SK-N-SH (cell line): ENCODE data around the gene APH1B. TPM values are rescaled to one million over a fixed set of nuclear protein-coding genes. Genes with fewer than 3 reads are reported as not detected.

Experiments
- CTCF ChIA-PET: fragments of 300-600, 350-600 bp; formaldehyde crosslinking; extraction: SDS; loops from one replicate; lab custom pipeline; 2021; lab: Yijun Ruan, JAX
- POLR2A ChIA-PET: fragments of 350-600 bp; sonication (Branson Sonifier 250); formaldehyde crosslinking; extraction: SDS; loops from one replicate; lab custom pipeline; 2020; ENCODE audit warnings: antibody characterized with exemption, inconsistent platforms; lab: Yijun Ruan, JAX
- DNase-seq: peaks from one replicate; pipeline ENCODE4 v3.0.0; 2012
- H2AFZ ChIP-seq: fragments of 200-600 bp; sonication (generic); 2 replicates; pipeline ENCODE4 v1.8.1; 2016; ENCODE audit warnings: antibody characterized with exemption, mild to moderate bottlenecking, low read depth
- H3F3A ChIP-seq: fragments of 200-600 bp; sonication (generic); replicated peaks from 2 replicates; pipeline ENCODE3; 2016; ENCODE audit warnings: antibody characterized with exemption, mild to moderate bottlenecking; ENCODE audit not compliant: insufficient read depth
- H3K27ac ChIP-seq, 2 experiments: fragments of 200-500 bp in 1 of 2; fragments of 200-600 bp in 1 of 2; sonication (Bioruptor generic) in 1 of 2; sonication (generic), shearing (Covaris generic) in 1 of 2; 2 replicates each; pipeline versions ENCODE4 v1.5.1 to v1.6.1; 2014 to 2016; ENCODE audit warnings: low read depth in 2 of 2, inconsistent platforms in 1 of 2, low read length in 1 of 2, mild to moderate bottlenecking in 1 of 2, mixed read lengths in 1 of 2
- H3K27me3 ChIP-seq: fragments of 200-600 bp; sonication (generic), shearing (Covaris generic); 2 replicates; pipeline ENCODE4 v1.6.1; 2016; ENCODE audit warnings: mixed run types; ENCODE audit not compliant: insufficient read depth
- H3K36me3 ChIP-seq, 2 experiments: fragments of 200-500 bp in 1 of 2; fragments of 200-600 bp in 1 of 2; sonication (Bioruptor generic) in 1 of 2; sonication (generic) in 1 of 2; replicated peaks in 1 of 2; 2 replicates each; pipeline versions ENCODE3 to v1.5.1; 2014 to 2016; ENCODE audit warnings: low read length in 1 of 2, mild to moderate bottlenecking in 1 of 2; ENCODE audit not compliant: insufficient read depth in 2 of 2, control insufficient read depth in 1 of 2
- H3K4me1 ChIP-seq, 2 experiments: fragments of 200-500 bp in 1 of 2; fragments of 200-600 bp in 1 of 2; sonication (Bioruptor generic) in 1 of 2; sonication (generic), shearing (Covaris generic) in 1 of 2; 2 replicates each; pipeline versions ENCODE4 v1.5.1 to v1.6.1; 2014 to 2016; ENCODE audit warnings: low read depth in 1 of 2, low read length in 1 of 2, mixed run types in 1 of 2; ENCODE audit not compliant: insufficient read depth in 2 of 2, control insufficient read depth in 1 of 2
- H3K4me2 ChIP-seq: fragments of 200-600 bp; sonication (generic), shearing (Covaris generic); 2 replicates; pipeline ENCODE4 v1.6.1; 2017; ENCODE audit warnings: mixed run types
- H3K4me3 ChIP-seq, 2 experiments: fragments of 200-500 bp in 1 of 2; fragments of 200-600 bp in 1 of 2; sonication (Bioruptor generic) in 1 of 2; sonication (generic), shearing (Covaris generic) in 1 of 2; 2 replicates each; pipeline versions ENCODE4 v1.5.1 to v1.8.1; 2014 to 2016; ENCODE audit warnings: low read depth in 2 of 2, inconsistent platforms in 1 of 2, low read length in 1 of 2, mild to moderate bottlenecking in 1 of 2, mixed read lengths in 1 of 2, moderate library complexity in 1 of 2
- H3K79me2 ChIP-seq: fragments of 200-600 bp; sonication (generic); 2 replicates; pipeline ENCODE4 v1.8.1; 2017; ENCODE audit warnings: mild to moderate bottlenecking; ENCODE audit not compliant: insufficient read depth
- H3K9ac ChIP-seq: fragments of 200-600 bp; sonication (generic); 2 replicates; pipeline ENCODE4 v1.6.1; 2017; ENCODE audit warnings: mixed run types
- H3K9me2 ChIP-seq: fragments of 200-600 bp; sonication (generic); 2 replicates; pipeline ENCODE4 v1.6.1; 2017; ENCODE audit warnings: mixed run types
- H3K9me3 ChIP-seq: fragments of 200-600 bp; sonication (generic); 2 replicates; pipeline ENCODE4 v1.6.1; 2017; ENCODE audit warnings: mixed run types, mild to moderate bottlenecking, moderate library complexity
- H4K20me1 ChIP-seq: fragments of 200-600 bp; sonication (generic); 2 replicates; pipeline ENCODE4 v1.6.1; 2017; ENCODE audit warnings: mild to moderate bottlenecking, mixed run types; ENCODE audit not compliant: insufficient read depth
- FOSL2 ChIP-seq: IDR thresholded peaks from 2 replicates; pipeline ENCODE4 v1.4.0; 2012; ENCODE audit warnings: low read depth, mild to moderate bottlenecking, moderate library complexity, borderline replicate concordance
- RCOR1 ChIP-seq: fragments of 150-350 bp; IDR thresholded peaks from 2 replicates; pipeline ENCODE4 v1.6.1; 2017; ENCODE audit warnings: antibody characterized with exemption, low read length
- WGBS: methylation state at CpG from one replicate; pipeline ENCODE4 v1.1.6; 2017; ENCODE audit warnings: low lambda C conversion rate; 5-methylcytosine and 5-hydroxymethylcytosine counted together
- polyA plus RNA-seq, 3 experiments: library from polyadenylated mRNA; depleted of rRNA; stranded (reverse); fragments of >200 nt; gene quantifications; 2 replicates each; pipeline ENCODE4 v1.2.3, GENCODE V29; 2012
- TF ChIP-seq, protein P1 (sequence below): fragments of 150-350 bp; IDR thresholded peaks from 2 replicates; pipeline ENCODE4 v1.6.1; 2016; ENCODE audit warnings: mild to moderate bottlenecking, low read depth, low read length
- TF ChIP-seq, protein P2 (sequence below): IDR thresholded peaks from 2 replicates; pipeline ENCODE4 v1.4.0; 2012; ENCODE audit warnings: low read depth
- TF ChIP-seq, protein P3 (sequence below): fragments of 200-600 bp; sonication (generic); IDR thresholded peaks from 2 replicates; pipeline ENCODE4 v1.6.1; 2017; ENCODE audit warnings: antibody characterized with exemption, mild to moderate bottlenecking, moderate library complexity
- TF ChIP-seq, protein P4 (sequence below): IDR thresholded peaks from 2 replicates; pipeline ENCODE4 v1.6.1; 2012; ENCODE audit warnings: mild to moderate bottlenecking, low read depth, low read length, moderate library complexity

Gene APH1B
- polyA plus RNA-seq, 1 of the 3 experiments (the other 2 are of a cell fraction), result 7.6 TPM

DNA sequence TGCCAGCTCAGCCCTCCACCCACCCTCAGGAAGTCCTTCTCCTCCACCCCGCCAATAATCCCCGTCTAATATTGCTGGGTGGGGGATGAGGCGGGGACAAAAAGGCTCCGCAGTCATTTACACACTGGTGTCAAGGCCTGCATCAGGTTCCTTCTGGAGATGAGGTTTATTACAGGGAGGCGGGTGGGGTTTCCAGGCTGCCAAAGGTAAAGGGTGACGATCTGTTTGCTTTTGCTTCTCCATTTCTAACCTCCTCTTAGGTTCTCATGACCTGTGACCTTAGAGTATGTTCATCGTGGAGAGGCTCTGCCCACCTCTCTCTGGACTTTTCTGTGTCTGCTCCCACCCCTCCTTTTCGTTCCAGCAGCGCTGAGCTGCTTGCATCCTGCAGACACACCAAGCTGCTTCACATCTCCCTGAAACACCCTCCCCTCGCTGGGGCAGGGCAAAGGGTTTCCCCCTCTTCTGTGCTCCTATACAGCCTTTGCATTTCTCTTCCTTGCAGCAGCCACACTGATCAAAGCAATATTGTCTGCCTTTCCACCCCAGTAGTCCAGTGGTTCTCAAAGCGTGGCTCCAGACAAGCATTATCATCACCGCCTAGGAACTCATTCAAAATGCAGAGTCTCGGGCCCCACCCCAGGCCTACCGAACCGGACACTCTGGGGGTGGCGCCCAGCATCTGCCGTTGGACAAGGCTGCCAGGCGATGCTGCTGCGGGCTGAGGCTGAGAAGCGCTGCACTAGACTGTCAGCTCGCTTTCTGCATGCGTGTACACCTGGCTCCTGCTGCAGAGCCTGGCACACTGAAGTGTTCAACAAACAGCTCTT lies 77.6 kb downstream of the APH1B start (continued):
- TF ChIP-seq, protein P1, sequence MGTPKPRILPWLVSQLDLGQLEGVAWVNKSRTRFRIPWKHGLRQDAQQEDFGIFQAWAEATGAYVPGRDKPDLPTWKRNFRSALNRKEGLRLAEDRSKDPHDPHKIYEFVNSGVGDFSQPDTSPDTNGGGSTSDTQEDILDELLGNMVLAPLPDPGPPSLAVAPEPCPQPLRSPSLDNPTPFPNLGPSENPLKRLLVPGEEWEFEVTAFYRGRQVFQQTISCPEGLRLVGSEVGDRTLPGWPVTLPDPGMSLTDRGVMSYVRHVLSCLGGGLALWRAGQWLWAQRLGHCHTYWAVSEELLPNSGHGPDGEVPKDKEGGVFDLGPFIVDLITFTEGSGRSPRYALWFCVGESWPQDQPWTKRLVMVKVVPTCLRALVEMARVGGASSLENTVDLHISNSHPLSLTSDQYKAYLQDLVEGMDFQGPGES, result no peak

DNA sequence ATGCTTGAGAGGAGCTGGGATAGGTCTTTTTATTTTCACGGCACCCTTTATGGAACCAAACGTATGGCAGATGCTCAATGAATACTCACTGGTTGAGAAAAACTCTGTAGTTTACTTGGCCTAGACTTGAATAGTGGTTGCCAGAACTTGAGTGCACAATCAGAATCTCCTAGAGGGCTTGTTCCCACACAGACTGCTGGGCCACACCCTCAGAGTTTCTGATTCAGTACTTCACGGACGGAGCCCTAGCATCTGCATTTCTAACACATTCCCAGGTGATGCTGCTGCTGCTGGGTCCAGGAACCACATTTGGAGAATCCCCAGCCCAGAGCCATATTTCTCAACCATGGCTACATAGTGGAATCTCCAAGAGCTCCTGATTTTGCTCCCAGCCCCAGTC lies 79.7 kb downstream of the APH1B start:
- DNase-seq, result no peak
- TF ChIP-seq FOSL2, result no peak
- TF ChIP-seq, protein P2, sequence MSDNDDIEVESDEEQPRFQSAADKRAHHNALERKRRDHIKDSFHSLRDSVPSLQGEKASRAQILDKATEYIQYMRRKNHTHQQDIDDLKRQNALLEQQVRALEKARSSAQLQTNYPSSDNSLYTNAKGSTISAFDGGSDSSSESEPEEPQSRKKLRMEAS, result no peak
- TF ChIP-seq, protein P3, sequence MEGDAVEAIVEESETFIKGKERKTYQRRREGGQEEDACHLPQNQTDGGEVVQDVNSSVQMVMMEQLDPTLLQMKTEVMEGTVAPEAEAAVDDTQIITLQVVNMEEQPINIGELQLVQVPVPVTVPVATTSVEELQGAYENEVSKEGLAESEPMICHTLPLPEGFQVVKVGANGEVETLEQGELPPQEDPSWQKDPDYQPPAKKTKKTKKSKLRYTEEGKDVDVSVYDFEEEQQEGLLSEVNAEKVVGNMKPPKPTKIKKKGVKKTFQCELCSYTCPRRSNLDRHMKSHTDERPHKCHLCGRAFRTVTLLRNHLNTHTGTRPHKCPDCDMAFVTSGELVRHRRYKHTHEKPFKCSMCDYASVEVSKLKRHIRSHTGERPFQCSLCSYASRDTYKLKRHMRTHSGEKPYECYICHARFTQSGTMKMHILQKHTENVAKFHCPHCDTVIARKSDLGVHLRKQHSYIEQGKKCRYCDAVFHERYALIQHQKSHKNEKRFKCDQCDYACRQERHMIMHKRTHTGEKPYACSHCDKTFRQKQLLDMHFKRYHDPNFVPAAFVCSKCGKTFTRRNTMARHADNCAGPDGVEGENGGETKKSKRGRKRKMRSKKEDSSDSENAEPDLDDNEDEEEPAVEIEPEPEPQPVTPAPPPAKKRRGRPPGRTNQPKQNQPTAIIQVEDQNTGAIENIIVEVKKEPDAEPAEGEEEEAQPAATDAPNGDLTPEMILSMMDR, result no peak
- TF ChIP-seq, protein P4, sequence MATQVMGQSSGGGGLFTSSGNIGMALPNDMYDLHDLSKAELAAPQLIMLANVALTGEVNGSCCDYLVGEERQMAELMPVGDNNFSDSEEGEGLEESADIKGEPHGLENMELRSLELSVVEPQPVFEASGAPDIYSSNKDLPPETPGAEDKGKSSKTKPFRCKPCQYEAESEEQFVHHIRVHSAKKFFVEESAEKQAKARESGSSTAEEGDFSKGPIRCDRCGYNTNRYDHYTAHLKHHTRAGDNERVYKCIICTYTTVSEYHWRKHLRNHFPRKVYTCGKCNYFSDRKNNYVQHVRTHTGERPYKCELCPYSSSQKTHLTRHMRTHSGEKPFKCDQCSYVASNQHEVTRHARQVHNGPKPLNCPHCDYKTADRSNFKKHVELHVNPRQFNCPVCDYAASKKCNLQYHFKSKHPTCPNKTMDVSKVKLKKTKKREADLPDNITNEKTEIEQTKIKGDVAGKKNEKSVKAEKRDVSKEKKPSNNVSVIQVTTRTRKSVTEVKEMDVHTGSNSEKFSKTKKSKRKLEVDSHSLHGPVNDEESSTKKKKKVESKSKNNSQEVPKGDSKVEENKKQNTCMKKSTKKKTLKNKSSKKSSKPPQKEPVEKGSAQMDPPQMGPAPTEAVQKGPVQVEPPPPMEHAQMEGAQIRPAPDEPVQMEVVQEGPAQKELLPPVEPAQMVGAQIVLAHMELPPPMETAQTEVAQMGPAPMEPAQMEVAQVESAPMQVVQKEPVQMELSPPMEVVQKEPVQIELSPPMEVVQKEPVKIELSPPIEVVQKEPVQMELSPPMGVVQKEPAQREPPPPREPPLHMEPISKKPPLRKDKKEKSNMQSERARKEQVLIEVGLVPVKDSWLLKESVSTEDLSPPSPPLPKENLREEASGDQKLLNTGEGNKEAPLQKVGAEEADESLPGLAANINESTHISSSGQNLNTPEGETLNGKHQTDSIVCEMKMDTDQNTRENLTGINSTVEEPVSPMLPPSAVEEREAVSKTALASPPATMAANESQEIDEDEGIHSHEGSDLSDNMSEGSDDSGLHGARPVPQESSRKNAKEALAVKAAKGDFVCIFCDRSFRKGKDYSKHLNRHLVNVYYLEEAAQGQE, result no peak
- TF ChIP-seq RCOR1, result no peak
- POLR2A ChIA-PET, result no interaction called here
- H3K27ac ChIP-seq, result no peak overlapping the region
- H3K79me2 ChIP-seq, result no peaks in the 10 kb centered on the region
- H2AFZ ChIP-seq, result no peak overlapping the region
- no peaks in the 10 kb centered on the region for H3K27me3 ChIP-seq
- no peak overlapping the region for H3K4me3 ChIP-seq
- no peaks in the 10 kb centered on the region for H4K20me1 ChIP-seq
- no peak overlapping the region for H3K9ac ChIP-seq
- H3F3A ChIP-seq, result peaks cover 7% of the 10 kb centered on the region
- H3K9me3 ChIP-seq, result no peaks in the 10 kb centered on the region
- H3K4me1 ChIP-seq, result peaks cover under 1 to 5% of the 10 kb centered on the region in 2 experiments; a peak in 1 of 4 replicates
- H3K9me2 ChIP-seq, result no peaks in the 10 kb centered on the region
- WGBS, result 78% methylated on average over 4 of the region's 4 CpGs
- H3K36me3 ChIP-seq, result no peaks in the 10 kb centered on the region
- H3K4me2 ChIP-seq, result no peak overlapping the region
- CTCF ChIA-PET, result interaction anchor here (0.7 kb wide), 1 partner anchor 68 kb away, joined by 3 read pairs; no protein-coding TSS in a partner anchor
